HG03457 (cell line): ENCODE results near the gene NCKAP5.
"Not testable (repeated sequence)": the region's sequence is repeated elsewhere in the genome, so short reads cannot be mapped to it uniquely, and the experiment has no call there.

Experiments used
- ATAC-seq: cut with Tn5 transposase; IDR thresholded peaks from one replicate; pipeline ENCODE4 v1.9.1; 2021; ENCODE audit warnings: moderate number of reproducible peaks; ENCODE audit not compliant: unreplicated experiment

Gene NCKAP5

DNA sequence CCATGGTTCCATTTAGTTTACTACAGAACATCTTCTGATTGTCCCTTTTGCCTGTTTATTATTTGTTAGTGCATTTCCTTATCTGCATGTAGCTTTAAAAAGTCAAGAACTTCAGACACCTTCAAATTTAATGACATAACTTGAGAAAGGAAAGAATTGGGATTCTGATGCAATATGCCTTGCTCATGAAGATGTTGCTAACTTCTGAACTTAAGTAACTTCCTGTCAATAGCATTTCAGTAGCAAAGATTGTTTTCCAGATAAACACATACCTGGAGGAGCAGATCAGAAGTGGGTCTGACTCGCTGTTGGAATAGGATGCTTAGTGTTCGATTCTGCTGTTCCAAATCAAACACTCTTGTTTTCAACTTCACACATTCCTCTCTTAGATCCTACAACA lies 708.0 kb downstream of the NCKAP5 start:
- no peak for ATAC-seq

DNA sequence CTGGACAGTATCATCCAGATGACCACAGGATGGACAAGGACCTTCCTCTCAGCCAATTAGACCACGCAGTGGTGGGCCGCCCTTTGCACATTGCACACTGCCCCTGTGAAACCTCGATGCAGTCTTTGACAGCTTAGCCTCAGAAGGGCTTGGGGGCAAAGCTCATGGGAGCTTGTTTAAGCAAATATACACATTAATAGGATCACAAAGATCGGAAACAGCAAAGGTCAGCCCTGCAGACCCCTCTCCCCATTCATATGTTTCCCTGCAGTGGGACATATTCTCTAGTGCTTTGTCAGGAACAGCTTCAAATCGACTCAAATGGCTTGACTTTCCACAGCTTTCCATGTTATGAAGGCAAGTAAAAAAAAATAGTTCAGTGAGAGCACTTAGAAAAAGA lies 708.7 kb downstream of the NCKAP5 start:
- no peak for ATAC-seq

- ATAC-seq: no peak
These were observed 710.9 kb downstream of the NCKAP5 start for GRCh38 chr2:132857319-132857718.

GRCh38 chr2:132850688-132851087 lies 717.6 kb downstream of the NCKAP5 start:
- ATAC-seq: no peak

GRCh38 chr2:132849118-132849517 lies 719.1 kb downstream of the NCKAP5 start:
- ATAC-seq: no peak

- no peak for ATAC-seq
These were observed 722.9 kb downstream of the NCKAP5 start for GRCh38 chr2:132845339-132845738.

GRCh38 chr2:132844585-132844984 lies 723.7 kb downstream of the NCKAP5 start:
- ATAC-seq: no peak

- ATAC-seq: no peak
These were observed 730.5 kb downstream of the NCKAP5 start for GRCh38 chr2:132837769-132838168.

- no peak for ATAC-seq
These were observed 737.9 kb downstream of the NCKAP5 start for GRCh38 chr2:132830321-132830827.

GRCh38 chr2:132825601-132826000 lies 742.7 kb downstream of the NCKAP5 start:
- no peak for ATAC-seq

GRCh38 chr2:132824716-132825115 lies 743.5 kb downstream of the NCKAP5 start:
- ATAC-seq: no peak

DNA sequence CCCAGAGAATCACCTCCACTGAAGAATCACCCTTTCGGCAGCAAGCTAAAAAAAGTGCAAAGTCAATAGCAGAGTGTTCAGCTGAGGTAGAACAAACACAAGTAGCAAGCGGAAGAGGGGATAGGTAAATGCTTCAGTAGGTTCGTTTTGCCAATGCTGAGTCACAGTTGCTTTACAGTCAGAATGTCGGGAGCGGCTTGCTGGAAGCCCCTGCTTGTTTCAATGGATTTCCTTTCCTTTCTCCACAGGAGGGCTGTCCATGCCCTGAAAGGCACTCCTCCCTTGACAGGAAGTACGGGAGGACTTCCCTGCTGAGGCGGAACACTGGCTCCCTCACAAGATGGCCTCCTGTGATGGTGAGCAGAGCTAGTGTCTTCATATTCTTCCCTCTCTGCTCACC lies 752.0 kb downstream of the NCKAP5 start:
- no peak for ATAC-seq

- ATAC-seq: no peak
These were observed 752.7 kb downstream of the NCKAP5 start for GRCh38 chr2:132815516-132815915.

GRCh38 chr2:132814651-132815050 lies 753.6 kb downstream of the NCKAP5 start:
- no peak for ATAC-seq

DNA sequence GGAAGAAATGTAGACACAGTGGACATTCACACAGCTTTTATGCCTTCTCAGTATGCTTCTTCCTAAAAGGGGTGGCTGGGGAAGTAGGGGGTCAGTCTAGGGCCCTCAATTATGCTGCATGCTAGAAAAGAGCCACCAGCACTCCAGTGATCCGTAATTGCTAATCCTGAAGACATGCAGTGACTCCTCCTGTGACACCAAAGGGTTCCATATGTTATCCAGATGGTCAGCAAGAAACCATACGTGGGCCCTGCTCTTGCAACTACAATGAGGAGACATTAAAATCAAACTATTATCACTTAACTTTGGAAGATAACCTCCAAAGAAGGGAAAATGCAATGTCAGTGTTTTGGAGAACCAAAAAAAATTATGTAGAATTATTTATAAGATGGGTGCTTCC lies 754.8 kb downstream of the NCKAP5 start:
- ATAC-seq: no peak

GRCh38 chr2:132811148-132811915 lies 756.9 kb downstream of the NCKAP5 start:
- no peak for ATAC-seq

GRCh38 chr2:132809962-132810361 lies 758.3 kb downstream of the NCKAP5 start:
- not testable (repeated sequence) for ATAC-seq

DNA sequence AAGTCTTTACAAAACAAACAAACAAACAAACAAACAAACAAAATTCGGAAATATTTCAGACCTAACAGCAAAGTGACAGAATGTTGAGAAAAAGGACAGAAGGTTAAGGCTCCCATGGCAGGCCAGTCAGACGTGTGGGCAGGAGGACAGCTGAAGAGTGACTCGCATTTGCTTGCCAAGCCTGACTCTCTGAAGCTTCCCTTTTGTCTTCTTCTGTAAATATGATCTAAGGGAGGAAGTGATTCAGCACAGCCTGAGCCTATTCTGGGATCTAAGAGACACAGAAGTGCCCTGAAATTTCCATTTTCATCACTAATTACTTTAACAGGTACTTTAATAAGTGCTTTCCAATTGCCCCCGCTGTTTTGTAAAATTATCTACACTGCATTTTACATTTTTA lies 764.2 kb downstream of the NCKAP5 start:
- ATAC-seq: no peak

DNA sequence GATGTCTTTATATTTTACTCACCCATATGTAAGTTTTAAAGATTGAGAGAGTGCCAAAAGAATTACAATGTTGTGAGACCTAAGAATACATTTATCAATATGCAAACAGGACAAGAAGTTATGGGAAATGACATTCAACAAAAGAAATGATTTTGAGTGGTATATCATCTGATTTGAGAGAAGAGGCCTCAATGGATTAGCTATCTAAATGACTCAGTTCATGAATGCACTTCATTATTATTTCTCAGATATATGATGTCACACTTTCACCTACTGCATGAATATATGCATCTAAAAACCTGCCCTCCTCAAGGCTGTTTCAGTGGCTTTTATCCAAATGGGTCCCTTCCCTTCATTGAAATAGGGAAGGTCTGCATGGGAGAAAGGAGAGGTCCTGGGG lies 769.9 kb downstream of the NCKAP5 start:
- no peak for ATAC-seq

DNA sequence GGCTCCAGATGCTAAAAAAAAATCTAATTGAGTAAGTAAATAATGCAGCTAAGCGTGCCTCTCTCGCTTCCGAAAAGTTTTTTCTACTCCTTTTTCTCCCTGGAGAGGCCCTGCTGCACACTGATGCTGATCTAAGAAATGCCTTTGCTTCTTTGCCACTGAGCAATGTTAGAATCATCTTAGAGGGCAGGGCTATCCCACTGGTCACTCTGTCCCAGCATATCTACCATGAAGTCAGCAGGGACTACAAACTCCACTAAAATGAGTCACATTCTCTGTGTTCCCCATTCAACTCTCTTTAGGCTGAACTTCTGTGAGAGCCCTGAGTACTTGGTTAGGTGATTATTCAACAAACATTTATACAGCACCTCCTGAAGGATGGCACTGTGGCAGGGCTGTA lies 770.7 kb downstream of the NCKAP5 start:
- ATAC-seq: no peak

DNA sequence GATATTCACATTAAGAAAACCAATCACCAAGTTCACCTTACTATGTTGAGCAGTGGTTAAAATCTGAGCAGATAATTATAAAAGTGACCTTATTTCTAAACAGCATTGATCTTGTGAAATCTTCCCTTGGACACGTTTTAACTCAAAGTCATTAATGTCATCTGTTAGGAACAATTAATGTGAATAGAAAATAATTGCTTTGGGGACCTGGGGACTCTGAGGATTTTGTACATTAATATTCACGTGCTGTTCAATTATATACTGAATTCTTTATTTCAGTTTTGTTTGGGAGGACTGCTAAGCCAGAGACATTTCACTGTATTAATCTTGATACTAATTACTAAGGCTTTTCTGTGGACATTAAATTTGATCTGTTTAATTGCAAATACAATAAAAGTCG lies 771.2 kb downstream of the NCKAP5 start:
- ATAC-seq: no peak

DNA sequence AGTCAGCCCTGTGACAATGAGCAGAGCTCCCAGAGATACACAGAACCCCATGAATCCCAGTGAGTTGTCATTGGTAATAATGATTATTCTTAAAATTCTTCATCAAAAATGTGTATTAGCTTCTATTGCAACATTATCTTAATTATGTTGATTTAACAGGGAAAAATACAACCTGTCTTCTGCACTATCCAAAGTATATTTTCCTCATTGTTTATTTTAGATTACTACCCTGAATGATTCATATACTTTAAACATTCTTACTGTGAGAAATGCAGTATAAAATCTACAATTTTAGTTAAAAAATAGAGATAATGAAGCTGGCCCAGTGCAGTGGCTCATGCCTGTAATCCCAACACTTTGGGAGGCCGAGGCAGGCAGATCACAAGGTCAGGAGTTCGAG lies 773.0 kb downstream of the NCKAP5 start:
- no peak for ATAC-seq

DNA sequence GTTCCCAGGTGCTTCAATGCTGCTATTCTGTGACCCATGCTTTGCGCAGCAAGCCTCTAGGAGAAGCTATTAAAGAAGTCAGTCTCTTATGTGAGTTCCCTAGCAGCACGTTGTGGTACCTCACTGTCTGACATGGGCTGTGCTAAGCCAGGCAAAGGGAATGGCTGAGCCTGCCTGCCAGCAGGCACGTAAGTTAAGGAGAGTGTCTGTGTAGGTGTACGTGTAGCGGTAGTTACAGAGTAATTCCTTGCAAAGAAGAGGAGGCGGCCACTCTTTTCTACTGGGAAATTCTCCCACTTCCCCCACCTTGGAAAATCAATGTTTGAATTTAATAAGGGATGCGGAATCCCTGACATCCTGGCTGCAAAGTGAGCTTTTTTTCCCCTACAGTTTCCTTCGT lies 774.7 kb downstream of the NCKAP5 start:
- no peak for ATAC-seq
